Measurements from ENCODE around the gene COL5A1. TPM values are rescaled to one million over a fixed set of nuclear protein-coding genes. Genes with fewer than 3 reads are reported as not detected.
A peak's percentile ranks its signal among the peaks of the same experiment; 100 is the strongest.

Gene COL5A1
- total and polyA plus RNA-seq, 4 donors = 38.2 to 135 (median 88.3) TPM

GRCh38 chr9:134802216-134802795 is 160.7 kb downstream of the COL5A1 start:
- no peaks in the 10 kb centered on the region for H3K27me3 ChIP-seq (ENCODE audit: control insufficient read depth, insufficient read depth, low read length)
- DNase-seq (ENCODE audit: low read depth in 4 of 6, low spot score in 6 of 6) = no peak
- WGBS (ENCODE audit: insufficient coverage) = 93% methylated on average over 14 of the region's 17 CpGs
- H3K4me3 ChIP-seq (ENCODE audit: low read depth, low read length) = no peak overlapping the region
- H3K27ac ChIP-seq (ENCODE audit: low read depth, low read length) = no peak overlapping the region
- H3K36me3 ChIP-seq (ENCODE audit: control insufficient read depth, insufficient read depth, low read length) = peaks cover 32% of the 10 kb centered on the region
- no peaks in the 10 kb centered on the region for H3K9me3 ChIP-seq (ENCODE audit: control insufficient read depth, insufficient read depth, low read length)
- H3K4me1 ChIP-seq (ENCODE audit: control insufficient read depth, insufficient read depth, low read length) = peaks cover 11% of the 10 kb centered on the region

GRCh38 chr9:134804871-134805270 is 163.3 kb downstream of the COL5A1 start:
- WGBS (ENCODE audit: insufficient coverage) = 92% methylated on average over 6 of the region's 7 CpGs
- no peaks in the 10 kb centered on the region for H3K27me3 ChIP-seq (ENCODE audit: control insufficient read depth, insufficient read depth, low read length)
- H3K4me3 ChIP-seq (ENCODE audit: low read depth, low read length) = no peak overlapping the region
- no peak for DNase-seq (ENCODE audit: low read depth in 4 of 6, low spot score in 6 of 6)
- peaks cover 20% of the 10 kb centered on the region for H3K4me1 ChIP-seq (ENCODE audit: control insufficient read depth, insufficient read depth, low read length)
- H3K36me3 ChIP-seq (ENCODE audit: control insufficient read depth, insufficient read depth, low read length) = peaks cover 26% of the 10 kb centered on the region
- H3K27ac ChIP-seq (ENCODE audit: low read depth, low read length) = no peak overlapping the region
- no peaks in the 10 kb centered on the region for H3K9me3 ChIP-seq (ENCODE audit: control insufficient read depth, insufficient read depth, low read length)

- Histone ChIP-seq H3K36me3 (ENCODE audit: control insufficient read depth, insufficient read depth, low read length) (peaks cover 24% of the 10 kb centered on the region), H3K4me1 (ENCODE audit: control insufficient read depth, insufficient read depth, low read length) (peaks cover 31% of the 10 kb centered on the region), H3K27ac (ENCODE audit: low read depth, low read length) (peak overlapping the region; percentile 34), H3K4me3 (ENCODE audit: low read depth, low read length) (no peak overlapping the region), H3K9me3 (ENCODE audit: control insufficient read depth, insufficient read depth, low read length) (no peaks in the 10 kb centered on the region), H3K27me3 (ENCODE audit: control insufficient read depth, insufficient read depth, low read length) (no peaks in the 10 kb centered on the region)
- DNase-seq (ENCODE audit: low read depth in 4 of 6, low spot score in 6 of 6) = peak in 1 of 6 donors; percentile 56
- WGBS (ENCODE audit: insufficient coverage) = 59% methylated on average over 6 of the region's 9 CpGs
These were observed 166.3 kb downstream of the COL5A1 start for GRCh38 chr9:134807716-134808446.

GRCh38 chr9:134808447-134808792 is 166.8 kb downstream of the COL5A1 start:
- no peak overlapping the region for H3K27ac ChIP-seq (ENCODE audit: low read depth, low read length)
- H3K36me3 ChIP-seq (ENCODE audit: control insufficient read depth, insufficient read depth, low read length) = peaks cover 24% of the 10 kb centered on the region
- no peaks in the 10 kb centered on the region for H3K27me3 ChIP-seq (ENCODE audit: control insufficient read depth, insufficient read depth, low read length)
- H3K4me3 ChIP-seq (ENCODE audit: low read depth, low read length) = no peak overlapping the region
- no peak for DNase-seq (ENCODE audit: low read depth in 4 of 6, low spot score in 6 of 6)
- no peaks in the 10 kb centered on the region for H3K9me3 ChIP-seq (ENCODE audit: control insufficient read depth, insufficient read depth, low read length)
- WGBS (ENCODE audit: insufficient coverage) = 95% methylated on average over 6 of the region's 6 CpGs
- peaks cover 36% of the 10 kb centered on the region for H3K4me1 ChIP-seq (ENCODE audit: control insufficient read depth, insufficient read depth, low read length)

GRCh38 chr9:134809292-134809691 is 167.7 kb downstream of the COL5A1 start:
- DNase-seq (ENCODE audit: low read depth in 4 of 6, low spot score in 6 of 6) = no peak
- Histone ChIP-seq H3K4me3 (ENCODE audit: low read depth, low read length) (no peak overlapping the region), H3K9me3 (ENCODE audit: control insufficient read depth, insufficient read depth, low read length) (no peaks in the 10 kb centered on the region), H3K4me1 (ENCODE audit: control insufficient read depth, insufficient read depth, low read length) (peaks cover 37% of the 10 kb centered on the region), H3K27ac (ENCODE audit: low read depth, low read length) (no peak overlapping the region), H3K27me3 (ENCODE audit: control insufficient read depth, insufficient read depth, low read length) (no peaks in the 10 kb centered on the region), H3K36me3 (ENCODE audit: control insufficient read depth, insufficient read depth, low read length) (peaks cover 24% of the 10 kb centered on the region)
- WGBS (ENCODE audit: insufficient coverage) = 65% methylated on average over 15 of the region's 15 CpGs

GRCh38 chr9:134809826-134810225 is 168.2 kb downstream of the COL5A1 start:
- Histone ChIP-seq H3K9me3 (ENCODE audit: control insufficient read depth, insufficient read depth, low read length) (no peaks in the 10 kb centered on the region), H3K27ac (ENCODE audit: low read depth, low read length) (no peak overlapping the region), H3K4me3 (ENCODE audit: low read depth, low read length) (no peak overlapping the region), H3K4me1 (ENCODE audit: control insufficient read depth, insufficient read depth, low read length) (peaks cover 37% of the 10 kb centered on the region), H3K36me3 (ENCODE audit: control insufficient read depth, insufficient read depth, low read length) (peaks cover 23% of the 10 kb centered on the region), H3K27me3 (ENCODE audit: control insufficient read depth, insufficient read depth, low read length) (no peaks in the 10 kb centered on the region)
- DNase-seq (ENCODE audit: low read depth in 4 of 6, low spot score in 6 of 6) = no peak
- 40% methylated on average over 1 of the region's 10 CpGs for WGBS (ENCODE audit: insufficient coverage)

GRCh38 chr9:134811079-134811672 is 169.6 kb downstream of the COL5A1 start:
- WGBS (ENCODE audit: insufficient coverage) = 64% methylated on average over 22 of the region's 22 CpGs
- H3K27ac ChIP-seq (ENCODE audit: low read depth, low read length) = peak overlapping the region; percentile 15
- peaks cover 20% of the 10 kb centered on the region for H3K36me3 ChIP-seq (ENCODE audit: control insufficient read depth, insufficient read depth, low read length)

GRCh38 chr9:134811673-134812342 is 170.2 kb downstream of the COL5A1 start:
- peak in 2 of 6 donors; percentile 27 to 78 for DNase-seq (ENCODE audit: low read depth in 4 of 6, low spot score in 6 of 6)
- Histone ChIP-seq H3K4me3 (ENCODE audit: low read depth, low read length) (no peak overlapping the region), H3K4me1 (ENCODE audit: control insufficient read depth, insufficient read depth, low read length) (peaks cover 37% of the 10 kb centered on the region), H3K36me3 (ENCODE audit: control insufficient read depth, insufficient read depth, low read length) (peaks cover 18% of the 10 kb centered on the region), H3K9me3 (ENCODE audit: control insufficient read depth, insufficient read depth, low read length) (no peaks in the 10 kb centered on the region), H3K27me3 (ENCODE audit: control insufficient read depth, insufficient read depth, low read length) (no peaks in the 10 kb centered on the region), H3K27ac (ENCODE audit: low read depth, low read length) (peak overlapping the region; percentile 15)
- 24% methylated on average over 8 of the region's 14 CpGs for WGBS (ENCODE audit: insufficient coverage)

More at GRCh38 chr9:134811079-134811672, 169.6 kb downstream of the COL5A1 start:
- H3K27me3 ChIP-seq (ENCODE audit: control insufficient read depth, insufficient read depth, low read length) = no peaks in the 10 kb centered on the region
- DNase-seq (ENCODE audit: low read depth in 4 of 6, low spot score in 6 of 6) = no peak
- H3K9me3 ChIP-seq (ENCODE audit: control insufficient read depth, insufficient read depth, low read length) = no peaks in the 10 kb centered on the region
- no peak overlapping the region for H3K4me3 ChIP-seq (ENCODE audit: low read depth, low read length)
- peaks cover 37% of the 10 kb centered on the region for H3K4me1 ChIP-seq (ENCODE audit: control insufficient read depth, insufficient read depth, low read length)

GRCh38 chr9:134812343-134812673 is 170.7 kb downstream of the COL5A1 start:
- peaks cover 19% of the 10 kb centered on the region for H3K36me3 ChIP-seq (ENCODE audit: control insufficient read depth, insufficient read depth, low read length)
- H3K27me3 ChIP-seq (ENCODE audit: control insufficient read depth, insufficient read depth, low read length) = no peaks in the 10 kb centered on the region
- peaks cover 37% of the 10 kb centered on the region for H3K4me1 ChIP-seq (ENCODE audit: control insufficient read depth, insufficient read depth, low read length)
- no peak overlapping the region for H3K27ac ChIP-seq (ENCODE audit: low read depth, low read length)
- WGBS (ENCODE audit: insufficient coverage) = 57% methylated on average over 8 of the region's 11 CpGs
- peak in 1 of 6 donors; percentile 22 for DNase-seq (ENCODE audit: low read depth in 4 of 6, low spot score in 6 of 6)
- H3K4me3 ChIP-seq (ENCODE audit: low read depth, low read length) = no peak overlapping the region
- H3K9me3 ChIP-seq (ENCODE audit: control insufficient read depth, insufficient read depth, low read length) = no peaks in the 10 kb centered on the region

Measured in spinal cord (tissue), 10 donors.